Fibroblast of villous mesenchyme (primary cell): ENCODE data around the gene CCR7. TPM values are rescaled to one million over a fixed set of nuclear protein-coding genes. Genes with fewer than 3 reads are reported as not detected.

Experiments
- DNase-seq: peaks from one replicate; pipeline ENCODE4 v3.0.0-alpha.2; 2010; ENCODE audit warnings: low read depth
- H3K4me3 ChIP-seq: 2 replicates; pipeline ENCODE4 v1.5.1; 2011; ENCODE audit warnings: low read depth, mild to moderate bottlenecking, low read length
- total RNA-seq: library from RNA; depleted of rRNA; stranded (reverse); fragments of >200 nt; gene quantifications from 2 replicates; pipeline ENCODE4 v1.2.3, GENCODE V29; 2012
- TF ChIP-seq, protein P1 (sequence below): IDR thresholded peaks from 2 replicates; pipeline ENCODE4 v1.5.1; 2012; ENCODE audit warnings: low read depth, mild to moderate bottlenecking, low read length; ENCODE audit not compliant: insufficient read depth

The CCR7 gene
- total RNA-seq, 1 donor = not detected

DNA sequence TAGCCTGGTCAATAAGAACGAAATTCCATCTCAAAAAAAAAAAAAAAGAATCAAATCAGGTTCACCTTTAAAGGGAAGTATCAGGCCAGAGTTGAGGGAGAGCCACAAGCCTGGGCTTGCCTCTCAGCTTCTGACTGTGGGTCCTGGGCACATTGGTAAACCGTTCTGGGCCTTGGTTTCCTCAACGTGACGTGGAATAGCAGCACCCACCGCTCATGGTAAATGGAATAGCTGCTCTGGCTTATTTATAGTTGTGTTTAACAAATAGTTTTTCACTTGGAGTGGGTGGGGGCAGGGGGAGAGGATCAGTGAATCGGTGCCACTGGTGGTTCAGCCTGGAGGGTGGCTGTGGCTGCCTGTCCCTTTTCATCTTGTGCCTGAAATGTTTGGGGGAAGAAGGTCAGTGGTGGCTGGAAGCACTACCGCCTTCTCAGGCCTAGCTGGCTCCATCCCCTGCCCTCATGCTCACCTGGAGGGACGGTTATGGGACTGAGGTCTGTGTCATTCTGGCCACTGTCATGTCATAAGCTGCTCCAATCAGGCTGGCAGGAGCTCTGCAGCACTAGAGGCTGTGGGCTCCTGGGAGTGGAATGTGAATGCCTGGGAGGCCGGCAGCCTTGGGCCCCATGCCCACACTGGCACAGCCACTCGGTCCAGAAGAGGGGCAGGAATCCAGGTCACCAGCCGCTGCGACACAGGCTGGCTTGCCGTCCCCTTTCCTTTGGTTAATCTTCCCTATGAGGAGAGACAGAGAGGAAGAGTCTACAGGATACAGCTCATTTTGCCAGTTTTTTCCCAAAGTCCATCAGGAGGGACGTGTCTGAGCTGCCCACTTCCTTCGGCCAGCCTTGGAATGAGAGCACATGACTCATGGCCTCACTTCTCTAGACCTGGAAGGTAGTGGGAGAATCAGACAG is 27.0 kb downstream of the CCR7 start:
- no peak overlapping the region for H3K4me3 ChIP-seq
- TF ChIP-seq, protein P1, sequence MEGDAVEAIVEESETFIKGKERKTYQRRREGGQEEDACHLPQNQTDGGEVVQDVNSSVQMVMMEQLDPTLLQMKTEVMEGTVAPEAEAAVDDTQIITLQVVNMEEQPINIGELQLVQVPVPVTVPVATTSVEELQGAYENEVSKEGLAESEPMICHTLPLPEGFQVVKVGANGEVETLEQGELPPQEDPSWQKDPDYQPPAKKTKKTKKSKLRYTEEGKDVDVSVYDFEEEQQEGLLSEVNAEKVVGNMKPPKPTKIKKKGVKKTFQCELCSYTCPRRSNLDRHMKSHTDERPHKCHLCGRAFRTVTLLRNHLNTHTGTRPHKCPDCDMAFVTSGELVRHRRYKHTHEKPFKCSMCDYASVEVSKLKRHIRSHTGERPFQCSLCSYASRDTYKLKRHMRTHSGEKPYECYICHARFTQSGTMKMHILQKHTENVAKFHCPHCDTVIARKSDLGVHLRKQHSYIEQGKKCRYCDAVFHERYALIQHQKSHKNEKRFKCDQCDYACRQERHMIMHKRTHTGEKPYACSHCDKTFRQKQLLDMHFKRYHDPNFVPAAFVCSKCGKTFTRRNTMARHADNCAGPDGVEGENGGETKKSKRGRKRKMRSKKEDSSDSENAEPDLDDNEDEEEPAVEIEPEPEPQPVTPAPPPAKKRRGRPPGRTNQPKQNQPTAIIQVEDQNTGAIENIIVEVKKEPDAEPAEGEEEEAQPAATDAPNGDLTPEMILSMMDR = no peak
- DNase-seq = no peak

DNA sequence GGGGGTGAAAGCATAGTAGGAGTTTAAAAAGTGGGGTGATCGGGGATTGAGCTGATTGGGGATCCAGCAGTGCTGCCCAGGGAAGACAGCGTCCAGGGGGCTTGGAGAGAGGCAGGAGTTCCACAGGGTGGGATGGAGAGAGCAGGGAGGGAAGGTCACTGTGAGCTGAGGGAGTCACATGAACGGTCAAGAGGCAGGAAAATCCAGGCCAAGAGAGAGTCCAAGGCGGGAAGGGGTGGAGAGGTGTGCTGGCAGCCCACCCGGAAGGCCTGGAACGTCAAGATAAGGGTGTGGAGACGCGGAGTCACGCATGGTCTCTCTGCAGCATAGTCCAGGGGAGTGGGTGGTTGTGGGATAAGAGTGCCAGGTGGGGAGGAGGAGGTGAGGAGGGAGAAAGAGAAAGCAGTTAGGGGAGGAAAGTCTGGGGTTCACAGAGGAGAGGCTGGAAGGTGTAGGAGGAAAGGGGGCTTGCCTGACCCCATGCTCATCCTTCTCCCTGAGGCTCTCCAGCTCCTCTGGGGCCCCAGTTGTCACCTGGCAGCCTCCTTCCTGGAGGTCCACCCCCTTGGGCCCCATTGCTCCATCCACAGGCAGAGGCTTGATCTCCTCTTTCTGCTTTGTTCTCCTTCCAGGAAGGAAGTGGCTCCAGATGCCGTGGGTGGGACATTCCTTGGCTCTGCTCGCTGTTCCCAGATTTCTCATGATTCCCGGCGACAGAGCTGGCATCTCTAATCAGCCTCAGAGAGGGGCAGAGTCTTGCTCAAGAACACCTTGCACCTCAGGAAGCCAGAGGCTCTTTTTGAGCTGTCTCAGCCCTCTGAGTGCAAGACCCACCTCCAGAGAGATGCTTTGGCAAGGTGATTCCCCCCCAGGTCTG is 28.7 kb downstream of the CCR7 start:
- no peak overlapping the region for H3K4me3 ChIP-seq
- TF ChIP-seq, protein P1 = no peak
- DNase-seq = peak; percentile 57

DNA sequence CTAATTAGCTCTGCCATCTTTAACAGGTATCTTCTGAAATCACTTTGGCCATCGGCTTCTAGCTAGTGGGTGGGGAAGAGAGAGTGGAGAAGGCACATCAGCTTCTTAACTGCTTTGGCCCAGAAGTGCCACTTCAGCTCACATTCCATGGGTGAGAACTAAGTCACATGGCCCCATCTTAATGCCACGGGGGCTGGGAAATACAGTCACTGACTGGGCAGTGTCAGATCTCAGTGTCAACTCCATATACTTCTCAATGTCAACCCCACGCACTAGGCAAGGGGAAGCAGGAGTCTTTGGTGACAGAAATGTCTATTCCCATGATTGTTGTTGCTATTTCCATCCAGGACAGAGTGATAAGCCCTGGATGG is 29.4 kb downstream of the CCR7 start:
- no peak overlapping the region for H3K4me3 ChIP-seq
- TF ChIP-seq, protein P1 = no peak
- no peak for DNase-seq

DNA sequence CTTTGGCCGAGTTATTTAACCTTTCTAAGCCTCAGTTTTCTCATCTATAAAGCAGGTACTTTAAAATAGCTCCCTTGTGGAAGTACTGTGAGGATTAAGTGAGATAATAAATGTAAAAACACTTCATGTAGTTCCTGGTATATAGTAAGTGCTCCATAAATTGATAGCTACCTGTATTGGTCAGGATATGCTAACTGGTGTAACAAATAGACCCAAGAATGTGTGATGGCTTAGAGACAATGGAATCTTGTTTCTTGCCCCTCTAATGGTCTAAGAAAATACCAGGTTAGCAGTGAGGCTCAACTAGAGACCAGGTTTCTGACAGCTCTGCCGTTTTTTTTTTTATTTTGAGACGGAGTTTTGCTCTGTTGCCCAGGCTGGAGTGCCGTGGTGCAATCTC is 29.8 kb downstream of the CCR7 start:
- DNase-seq = no peak
- TF ChIP-seq, protein P1 = no peak
- H3K4me3 ChIP-seq = no peak overlapping the region

DNA sequence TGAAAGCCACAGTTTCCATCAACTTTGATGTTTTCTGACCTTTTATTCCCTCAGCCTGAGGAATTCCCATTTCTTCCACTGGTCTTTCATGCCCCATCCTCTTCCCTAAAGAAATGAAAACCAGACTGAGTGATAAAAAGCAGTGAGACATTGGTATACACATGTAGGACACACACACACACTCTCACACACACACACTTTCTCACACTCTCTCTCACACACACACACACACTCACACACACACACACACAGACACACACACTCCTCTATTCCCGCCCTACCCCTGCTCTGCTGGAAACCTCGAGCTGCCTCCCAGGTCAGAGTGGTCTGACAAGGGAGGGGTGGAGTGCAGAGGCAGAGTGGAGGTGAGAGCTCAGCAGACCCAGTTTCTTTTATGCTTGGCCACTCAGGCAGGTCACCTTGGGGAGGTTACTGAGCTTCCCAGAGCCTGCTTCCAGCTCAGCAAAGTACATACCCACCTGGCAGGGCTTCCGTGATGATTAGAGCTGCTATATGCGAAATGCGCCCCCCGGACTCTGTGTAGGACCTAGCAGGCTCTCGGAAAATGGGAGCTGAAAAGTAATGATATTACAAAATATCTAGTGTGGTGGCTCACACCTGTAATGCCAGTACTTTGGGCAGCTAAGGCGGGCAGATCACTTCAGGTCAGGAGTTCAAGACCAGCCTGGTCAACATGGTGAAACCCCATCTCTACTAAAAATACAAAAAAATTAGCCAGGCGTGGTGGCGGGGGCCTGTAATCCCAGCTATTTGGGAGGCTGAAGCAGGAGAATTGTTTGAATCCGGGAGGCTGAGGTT is 30.7 kb downstream of the CCR7 start:
- DNase-seq = no peak
- TF ChIP-seq, protein P1 = no peak
- H3K4me3 ChIP-seq = no peak overlapping the region

DNA sequence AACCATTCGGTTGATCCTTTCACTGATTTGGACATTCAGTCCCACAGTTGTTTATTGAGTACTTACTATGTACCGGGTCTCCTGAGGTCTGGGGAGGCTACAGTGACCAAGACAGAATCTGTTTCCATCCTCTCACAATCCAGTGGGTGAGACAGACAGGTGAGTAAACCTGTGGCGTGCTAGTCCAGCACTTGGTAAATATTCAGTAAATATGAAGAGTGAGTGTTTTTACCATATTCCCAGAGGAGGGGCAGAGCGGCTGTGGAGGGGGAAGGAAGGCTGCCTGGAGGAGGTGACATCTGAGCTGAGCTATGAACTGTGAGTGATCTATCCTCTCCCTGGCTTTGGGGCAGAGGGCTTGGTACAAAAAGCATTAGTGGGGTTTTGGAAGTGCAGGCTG is 31.4 kb downstream of the CCR7 start:
- no peak for DNase-seq
- H3K4me3 ChIP-seq = no peak overlapping the region
- TF ChIP-seq, protein P1 = no peak
